Activated CD4-positive, alpha-beta memory T cell treated with anti-CD3 and anti-CD28 coated beads, Interleukin-2, amount 10 ng/mL, durations not matched to agents 7 days and 5 days (primary cell): ENCODE data around the gene NKG7. TPM values are rescaled to one million over a fixed set of nuclear protein-coding genes. Genes with fewer than 3 reads are reported as not detected.
"Not testable (repeated sequence)": the region's sequence is repeated elsewhere in the genome, so short reads cannot be mapped to it uniquely, and the experiment has no call there.

Source experiments
- CTCF ChIA-PET: fragments of 350-600 bp; sonication (Branson Sonifier 250); formaldehyde crosslinking; loops from one replicate; lab custom pipeline; 2021; ENCODE audit warnings: antibody characterized with exemption, inconsistent platforms; lab: Charles Lee
- POLR2A ChIA-PET: fragments of 350-600 bp; sonication (Branson Sonifier 250); formaldehyde crosslinking; loops from one replicate; lab custom pipeline; 2021; ENCODE audit warnings: antibody characterized with exemption; lab: Charles Lee
- DNase-seq: peaks from one replicate; pipeline ENCODE4 v3.0.0-alpha.2; 2020
- H3K27ac Mint-ChIP-seq: one replicate; pipeline ENCODE4 v1.8.0; 2021; ENCODE audit warnings: mild to moderate bottlenecking, mixed read lengths
- H3K27me3 Mint-ChIP-seq: one replicate; pipeline ENCODE4 v1.8.0; 2021; ENCODE audit warnings: mixed read lengths
- H3K36me3 Mint-ChIP-seq: one replicate; pipeline ENCODE4 v1.8.0; 2021; ENCODE audit warnings: low read depth, mixed read lengths
- H3K4me1 Mint-ChIP-seq: one replicate; pipeline ENCODE4 v1.8.0; 2021; ENCODE audit warnings: mixed read lengths
- H3K4me3 Mint-ChIP-seq: one replicate; pipeline ENCODE4 v1.8.0; 2021; ENCODE audit warnings: mild to moderate bottlenecking, mixed read lengths
- H3K9me3 Mint-ChIP-seq: one replicate; pipeline ENCODE4 v1.8.0; 2021; ENCODE audit warnings: mixed read lengths
- total RNA-seq, 2 experiments: library from RNA; stranded (reverse); gene quantifications; one replicate each; pipeline ENCODE4 v1.2.3, GENCODE V29; 2021

NKG7 gene
- total RNA-seq, 2 experiments from 2014 or later: 417 to 428 TPM

DNA sequence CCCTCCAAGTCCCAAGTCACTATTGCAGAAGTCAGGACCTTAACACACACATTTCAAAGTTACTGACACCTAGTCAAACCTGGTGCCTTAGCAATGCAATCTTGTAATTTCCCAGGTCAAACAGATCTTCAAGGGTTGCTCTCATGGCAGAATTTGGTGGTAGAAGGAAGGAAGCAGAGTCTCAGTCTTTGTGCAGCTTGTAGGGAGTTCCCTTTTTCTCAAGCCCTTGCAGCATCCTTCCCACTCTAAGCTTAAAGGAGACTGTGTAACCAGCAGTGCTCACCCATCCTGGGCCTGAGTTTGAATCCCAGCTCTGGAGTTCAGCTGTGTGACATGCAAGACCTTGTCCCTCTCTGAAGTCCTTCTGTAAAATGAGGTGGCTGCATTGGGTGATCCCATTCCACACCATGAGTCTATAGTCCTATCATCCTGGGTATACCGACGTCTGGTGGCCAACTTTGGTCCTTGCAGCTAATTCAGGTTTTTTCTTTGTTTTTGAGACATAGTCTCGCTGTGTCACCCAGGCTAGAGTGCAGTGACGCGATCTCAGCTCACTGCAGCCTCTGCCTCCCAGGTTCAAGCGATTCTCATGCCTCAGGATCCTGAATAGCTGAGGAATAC lies 35.2 kb upstream of the NKG7 start:
- Mint-ChIP-seq H3K27me3 (no peaks in the 10 kb centered on the region), H3K27ac (no peak overlapping the region), H3K4me1 (peaks cover 8% of the 10 kb centered on the region), H3K4me3 (no peak overlapping the region), H3K36me3 (peaks cover 16% of the 10 kb centered on the region), H3K9me3 (peaks cover 9% of the 10 kb centered on the region)
- POLR2A ChIA-PET: interaction anchor here (1.2 to 1.5 kb wide), 3 partner anchors 40 to 68 kb away, joined by 3 to 4 read pairs (median 4); no protein-coding TSS in a partner anchor
- DNase-seq: peak; percentile 51
- CTCF ChIA-PET: interaction anchor here (0.6 to 2.3 kb wide), 18 partner anchors 8 to 250 kb away, joined by 3 to 15 read pairs (median 3); partner anchors contain the start of genes SIGLEC10 and VSIG10L

DNA sequence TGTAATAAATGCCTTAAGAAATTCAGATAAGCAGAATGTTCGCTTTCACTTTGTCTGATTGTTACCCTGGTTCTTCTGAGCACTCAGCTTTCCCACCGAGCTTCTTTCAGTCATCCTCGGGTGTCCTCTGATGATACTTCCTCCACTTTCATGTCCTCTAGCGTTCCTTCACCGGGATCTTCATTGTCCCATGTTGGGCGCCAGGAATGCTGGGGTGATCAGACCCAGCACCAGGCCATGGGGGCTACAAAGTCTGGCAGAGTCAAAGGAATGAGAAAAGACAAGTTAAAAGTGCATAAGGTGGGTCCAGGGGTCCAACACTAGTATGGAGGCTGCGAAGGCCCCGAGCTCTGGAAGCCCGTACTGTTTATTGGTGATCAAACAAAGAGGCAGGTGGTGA lies 29.7 kb upstream of the NKG7 start:
- Mint-ChIP-seq H3K4me3 (no peak overlapping the region), H3K4me1 (peaks cover 15% of the 10 kb centered on the region), H3K9me3 (peaks cover 18% of the 10 kb centered on the region), H3K36me3 (peaks cover 29% of the 10 kb centered on the region), H3K27ac (no peak overlapping the region), H3K27me3 (no peaks in the 10 kb centered on the region)
- DNase-seq: no peak
- ChIA-PET CTCF (interaction anchor here (1.8 kb wide), 1 partner anchor 39 kb away, joined by 4 read pairs; no protein-coding TSS in a partner anchor), POLR2A (no interaction called here)

DNA sequence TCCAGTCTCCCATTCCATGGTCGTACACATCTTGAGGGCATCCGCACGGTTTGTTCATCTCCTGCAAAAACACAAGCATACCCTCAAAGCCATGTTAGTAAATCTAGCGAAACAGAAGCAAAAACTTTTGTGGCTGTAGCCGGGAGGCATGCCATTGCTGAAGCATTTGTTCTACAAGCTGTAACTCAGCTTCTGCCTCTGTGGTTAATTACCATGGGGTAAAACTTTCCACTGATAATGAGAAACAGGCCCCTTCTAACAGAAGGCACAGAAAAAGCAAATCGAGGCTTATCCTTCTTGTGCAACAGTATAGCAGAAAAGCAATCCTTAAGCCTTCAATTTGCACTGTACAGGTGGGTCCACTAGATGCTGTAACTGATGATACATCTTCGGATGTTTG lies 27.5 kb upstream of the NKG7 start:
- POLR2A ChIA-PET, DNase-seq, H3K27ac Mint-ChIP-seq, H3K27me3 Mint-ChIP-seq, H3K4me3 Mint-ChIP-seq: not testable (repeated sequence)
- peaks cover 30% of the 10 kb centered on the region for H3K36me3 Mint-ChIP-seq
- peaks cover 18% of the 10 kb centered on the region for H3K9me3 Mint-ChIP-seq
- CTCF ChIA-PET: interaction anchor here (0.6 kb wide), 1 partner anchor 8 kb away, joined by 4 read pairs; no protein-coding TSS in a partner anchor
- peaks cover 31% of the 10 kb centered on the region for H3K4me1 Mint-ChIP-seq

DNA sequence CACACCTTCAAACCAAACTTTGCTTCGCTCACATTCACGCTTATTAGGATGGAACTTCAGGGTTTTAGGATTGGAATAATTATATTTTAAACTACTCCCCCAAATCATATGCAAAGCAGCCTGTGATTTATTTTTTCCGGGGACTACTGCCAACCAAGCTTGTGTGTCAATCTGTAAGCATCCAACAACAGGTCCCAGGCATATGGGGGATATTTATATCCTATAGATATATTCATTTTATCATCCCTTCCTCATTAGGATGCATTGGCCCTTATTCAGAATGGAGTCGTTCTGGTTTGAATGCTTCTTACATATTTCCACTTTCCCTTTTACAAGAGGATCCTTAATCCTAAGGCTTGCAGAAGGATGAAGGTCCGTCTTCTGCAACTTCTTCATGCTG lies 26.8 kb upstream of the NKG7 start:
- H3K4me1 Mint-ChIP-seq: peaks cover 35% of the 10 kb centered on the region
- H3K9me3 Mint-ChIP-seq: peaks cover 18% of the 10 kb centered on the region
- H3K36me3 Mint-ChIP-seq: peaks cover 32% of the 10 kb centered on the region
- DNase-seq: no peak
- no peak overlapping the region for H3K4me3 Mint-ChIP-seq
- no peaks in the 10 kb centered on the region for H3K27me3 Mint-ChIP-seq
- CTCF ChIA-PET: interaction anchor here (0.6 to 3.2 kb wide), 7 partner anchors 8 to 42 kb away, joined by 3 to 11 read pairs (median 7); partner anchors contain the start of genes ETFB and SIGLEC10
- no peak overlapping the region for H3K27ac Mint-ChIP-seq
- POLR2A ChIA-PET: interaction anchor here (7.8 kb wide), 1 partner anchor 28 kb away, joined by 207 read pairs; the partner anchor contains the start of genes CLDND2 and NKG7

DNA sequence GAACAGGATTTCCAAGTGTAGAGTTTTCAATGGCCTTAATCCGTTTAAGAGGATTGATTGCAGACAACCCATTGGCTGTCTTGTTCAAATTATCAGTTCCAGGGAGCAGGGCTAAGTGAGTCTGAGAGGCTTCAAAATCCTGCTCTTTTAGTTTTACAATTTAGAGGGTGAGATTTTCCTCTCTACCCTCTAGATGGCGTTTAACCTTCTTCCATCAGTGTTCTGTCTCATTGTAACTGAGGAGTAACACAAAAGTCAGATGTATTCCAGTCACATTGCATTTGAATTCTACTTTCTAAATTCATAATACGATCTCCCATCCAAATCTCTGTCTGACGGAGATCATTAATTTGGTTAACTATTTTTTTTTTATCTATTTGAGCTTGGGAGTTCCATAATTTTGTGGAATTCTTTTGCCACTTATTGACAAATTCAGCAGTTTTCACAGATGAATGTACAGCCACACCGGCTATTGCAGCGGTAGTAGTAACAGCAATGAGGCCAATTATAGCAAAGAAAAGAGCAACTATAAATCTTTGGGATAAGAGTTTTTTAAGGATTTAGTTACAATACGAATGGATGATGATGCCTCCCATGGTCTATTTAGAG lies 25.7 kb upstream of the NKG7 start:
- POLR2A ChIA-PET: interaction anchor here (1.3 to 7.8 kb wide), 2 partner anchors 27 to 57 kb away, joined by 4 to 207 read pairs; partner anchors contain the start of genes CLDND2, NKG7 and VSIG10L
- DNase-seq: no peak
- peaks cover 12% of the 10 kb centered on the region for H3K9me3 Mint-ChIP-seq
- H3K27ac Mint-ChIP-seq: no peak overlapping the region
- H3K4me1 Mint-ChIP-seq: peaks cover 41% of the 10 kb centered on the region
- CTCF ChIA-PET: interaction anchor here (0.7 to 3.2 kb wide), 11 partner anchors 9 to 50 kb away, joined by 3 to 11 read pairs (median 4); partner anchors contain the start of genes ETFB and SIGLEC10
- H3K27me3 Mint-ChIP-seq: no peaks in the 10 kb centered on the region
- H3K4me3 Mint-ChIP-seq: no peak overlapping the region
- peaks cover 26% of the 10 kb centered on the region for H3K36me3 Mint-ChIP-seq

DNA sequence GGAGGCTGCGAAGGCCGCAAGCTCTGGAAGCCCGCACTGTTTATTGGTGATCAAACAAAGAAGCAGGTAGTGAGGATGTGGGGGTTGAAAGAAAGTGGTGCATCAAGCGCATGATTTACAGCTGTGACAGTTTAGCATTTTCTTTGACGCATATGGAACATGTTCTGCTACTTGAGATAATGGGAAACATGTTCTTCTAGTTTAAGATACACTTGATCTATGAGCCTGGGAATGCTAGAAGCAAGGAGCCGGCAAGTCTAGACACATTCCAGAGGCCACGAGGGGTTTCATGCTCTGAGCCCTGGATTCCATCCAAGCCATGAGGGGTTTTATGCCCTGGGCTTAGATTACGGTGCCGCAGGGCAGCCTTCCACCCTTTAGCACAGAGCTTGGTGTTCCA lies 25.0 kb upstream of the NKG7 start:
- not testable (repeated sequence) for H3K4me3 Mint-ChIP-seq, H3K9me3 Mint-ChIP-seq, DNase-seq, H3K27ac Mint-ChIP-seq, H3K27me3 Mint-ChIP-seq
- H3K36me3 Mint-ChIP-seq: peaks cover 18% of the 10 kb centered on the region
- ChIA-PET CTCF (interaction anchor here (0.8 to 3.2 kb wide), 8 partner anchors 10 to 58 kb away, joined by 3 to 11 read pairs (median 5); partner anchors contain the start of genes ETFB and SIGLEC10), POLR2A (interaction anchor here (1.3 to 7.8 kb wide), 3 partner anchors 27 to 56 kb away, joined by 3 to 207 read pairs (median 4); partner anchors contain the start of genes CLDND2, NKG7 and VSIG10L)
- H3K4me1 Mint-ChIP-seq: peaks cover 46% of the 10 kb centered on the region

DNA sequence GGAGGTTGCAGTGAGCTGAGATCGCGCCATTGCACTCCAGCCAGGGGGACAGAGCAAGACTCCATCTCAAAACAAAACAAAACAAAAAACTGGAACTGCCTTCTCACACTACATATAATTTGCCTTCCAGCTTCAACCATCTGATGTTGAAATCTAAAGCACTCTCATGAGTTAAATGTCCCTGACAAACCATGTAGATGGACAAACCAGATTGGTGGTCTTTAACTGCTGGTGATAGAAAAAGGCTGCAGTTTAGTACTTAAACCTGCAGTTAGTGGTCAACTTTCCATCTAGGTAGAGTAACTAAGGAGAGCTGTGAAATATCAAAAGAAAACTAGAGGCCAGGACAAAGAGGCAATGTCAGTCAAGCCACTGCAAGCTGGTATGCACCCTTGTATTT lies 23.7 kb upstream of the NKG7 start:
- Mint-ChIP-seq H3K27ac (peak overlapping the region; percentile 31), H3K4me3 (peak overlapping the region; percentile 86)
- CTCF ChIA-PET: interaction anchor here (0.7 to 3.2 kb wide), 15 partner anchors 11 to 1113 kb away, joined by 3 to 33 read pairs (median 8); partner anchors contain the start of genes CLDND2, ETFB, NKG7 and VSIG10L

DNA sequence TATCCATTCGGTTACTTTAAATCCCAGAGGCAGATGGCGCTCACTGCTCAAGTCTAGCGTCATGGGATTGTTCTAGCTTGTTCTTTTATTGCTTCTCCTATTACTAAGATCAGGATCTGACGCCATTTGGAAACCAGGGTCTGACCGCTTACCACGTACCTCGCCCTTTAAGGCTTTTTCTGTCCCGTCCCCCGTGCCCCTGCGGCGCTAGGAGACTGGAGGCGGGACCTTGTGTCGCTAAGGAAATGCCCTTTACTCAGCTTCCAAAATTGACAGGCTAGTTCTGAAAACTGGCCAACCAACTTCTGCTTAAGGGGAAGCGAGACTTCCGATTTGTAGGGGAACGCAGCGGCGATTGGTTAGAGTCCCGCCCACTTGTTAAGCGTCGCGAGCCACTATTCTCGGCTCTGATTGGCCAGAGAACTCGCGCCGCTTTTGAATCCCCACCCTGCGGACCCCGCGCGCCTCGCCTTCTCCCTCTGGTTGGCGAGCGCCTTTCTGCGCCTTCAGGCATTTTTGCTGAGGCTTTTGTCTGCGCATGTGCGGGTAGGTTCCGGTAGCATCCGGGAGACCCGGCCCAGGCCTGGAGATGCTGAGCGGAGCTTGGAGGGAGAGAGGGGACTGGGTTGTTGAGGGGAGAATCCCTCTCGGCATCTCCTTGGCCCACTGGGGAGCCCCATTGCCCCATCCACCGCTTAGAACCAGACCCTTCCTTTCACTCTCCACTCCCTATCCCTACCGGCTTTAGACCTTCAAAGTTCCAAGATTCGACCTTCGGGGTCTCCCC lies 21.8 kb upstream of the NKG7 start:
- POLR2A ChIA-PET: interaction anchor here (0.8 to 7.8 kb wide), 23 partner anchors 9 to 655 kb away, joined by 3 to 207 read pairs (median 8); partner anchors contain the start of genes CLDND2, ETFB, NKG7 and SIGLEC10
- DNase-seq: peak; percentile 98
- Mint-ChIP-seq H3K9me3 (no peaks in the 10 kb centered on the region), H3K4me1 (peaks cover 54% of the 10 kb centered on the region), H3K4me3 (peak overlapping the region; percentile 86), H3K36me3 (peaks cover 7% of the 10 kb centered on the region), H3K27me3 (no peaks in the 10 kb centered on the region), H3K27ac (peak overlapping the region; percentile 98)
- CTCF ChIA-PET: interaction anchor here (0.5 to 3.2 kb wide), 13 partner anchors 10 to 298 kb away, joined by 3 to 33 read pairs (median 6); partner anchors contain the start of genes CLDND2, NKG7, SIGLEC10 and VSIG10L

More for the DNA sequence above, 23.7 kb upstream of the NKG7 start:
- H3K36me3 Mint-ChIP-seq: peaks cover 9% of the 10 kb centered on the region
- H3K4me1 Mint-ChIP-seq: peaks cover 50% of the 10 kb centered on the region
- no peak for DNase-seq
- H3K27me3 Mint-ChIP-seq: no peaks in the 10 kb centered on the region
- H3K9me3 Mint-ChIP-seq: no peaks in the 10 kb centered on the region
- POLR2A ChIA-PET: interaction anchor here (1.2 to 7.8 kb wide), 10 partner anchors 19 to 143 kb away, joined by 3 to 207 read pairs (median 17); partner anchors contain the start of genes CLDND2, ETFB, NKG7 and SIGLEC10

DNA sequence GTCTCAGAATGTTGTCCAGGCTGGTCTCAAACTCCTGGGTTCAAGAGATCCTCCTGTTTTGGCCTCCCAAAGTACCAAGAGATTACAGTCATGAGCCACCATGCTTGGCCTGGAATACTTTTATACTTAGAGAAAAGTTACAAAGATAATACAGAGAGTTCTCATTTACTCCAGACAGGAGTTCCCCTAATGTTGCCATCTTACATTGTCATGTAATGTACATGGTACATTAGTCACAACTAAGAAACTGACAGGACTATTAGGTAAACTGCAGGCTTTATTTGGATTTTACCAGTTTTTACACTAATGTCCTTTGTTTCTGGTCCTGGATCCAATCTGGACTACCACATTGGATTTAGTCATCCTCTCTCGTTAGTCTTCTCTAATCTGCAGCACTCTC lies 20.2 kb upstream of the NKG7 start:
- ChIA-PET POLR2A (interaction anchor here (3.3 to 7.8 kb wide), 2 partner anchors 11 to 22 kb away, joined by 19 to 207 read pairs; partner anchors contain the start of genes CLDND2 and NKG7), CTCF (interaction anchor here (0.7 kb wide), 1 partner anchor 385 kb away, joined by 3 read pairs; no protein-coding TSS in a partner anchor)
- no peak for DNase-seq
- Mint-ChIP-seq H3K4me3 (peak overlapping the region; percentile 25), H3K27ac (peak overlapping the region; percentile 77), H3K4me1 (peaks cover 53% of the 10 kb centered on the region), H3K27me3 (no peaks in the 10 kb centered on the region), H3K9me3 (no peaks in the 10 kb centered on the region), H3K36me3 (peaks cover 7% of the 10 kb centered on the region)

DNA sequence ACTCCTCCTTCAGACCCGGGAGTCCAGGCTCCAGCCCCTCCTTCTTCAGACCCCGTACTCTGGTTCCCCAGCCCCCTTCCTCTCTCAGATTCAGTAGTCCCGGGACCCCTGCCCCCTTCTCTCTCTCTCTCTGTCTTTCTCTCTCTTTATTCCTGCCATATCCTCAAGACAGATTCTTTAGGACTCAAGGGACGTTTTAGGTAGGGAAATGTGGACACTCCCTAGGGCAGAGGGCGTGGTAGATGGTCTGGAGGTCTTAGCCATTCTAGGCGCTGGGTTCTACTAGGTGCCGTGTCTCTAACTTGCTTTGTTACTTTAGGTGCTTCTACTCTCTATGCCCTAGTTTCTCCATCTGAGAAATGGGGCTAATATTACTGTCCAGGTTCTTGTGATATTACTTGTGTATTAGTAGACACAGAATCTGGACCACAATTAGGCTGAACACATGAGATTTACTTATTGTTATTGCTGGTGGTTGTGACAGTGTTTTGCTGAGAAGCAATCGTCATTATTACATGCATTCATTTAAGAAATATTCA lies 18.7 kb upstream of the NKG7 start:
- Mint-ChIP-seq H3K27ac (peak overlapping the region; percentile 14), H3K27me3 (no peaks in the 10 kb centered on the region), H3K4me1 (peaks cover 54% of the 10 kb centered on the region), H3K4me3 (no peak overlapping the region), H3K36me3 (peaks cover 7% of the 10 kb centered on the region), H3K9me3 (no peaks in the 10 kb centered on the region)
- ChIA-PET CTCF (interaction anchor here (1.0 to 2.0 kb wide), 2 partner anchors 10 to 51 kb away, joined by 3 to 7 read pairs; no protein-coding TSS in a partner anchor), POLR2A (interaction anchor here (7.8 kb wide), 1 partner anchor 20 kb away, joined by 207 read pairs; the partner anchor contains the start of genes CLDND2 and NKG7)
- no peak for DNase-seq

DNA sequence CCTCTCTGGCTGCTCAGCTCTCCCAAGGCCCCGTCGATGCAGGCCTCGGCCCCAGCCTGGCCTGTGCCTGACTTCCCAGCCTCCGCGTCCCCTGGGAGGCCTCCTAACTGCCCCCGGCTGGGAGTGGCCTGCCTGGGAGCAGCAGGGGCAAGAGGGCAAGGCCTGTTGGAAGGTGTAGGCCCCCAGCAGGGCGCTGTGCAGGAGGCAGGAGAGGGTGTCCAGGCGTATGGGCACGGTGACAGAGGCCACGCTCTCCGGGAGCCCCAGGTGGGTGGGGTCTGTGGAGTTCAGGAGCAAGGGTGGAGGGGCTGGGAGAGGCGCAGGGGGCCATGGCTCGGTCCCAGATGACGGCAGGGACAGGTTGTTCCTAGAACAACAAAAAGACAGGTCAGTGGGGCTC lies 16.7 kb upstream of the NKG7 start:
- DNase-seq: no peak
- H3K4me3 Mint-ChIP-seq: no peak overlapping the region
- H3K36me3 Mint-ChIP-seq: no peaks in the 10 kb centered on the region
- H3K4me1 Mint-ChIP-seq: peaks cover 41% of the 10 kb centered on the region
- ChIA-PET CTCF (interaction anchor here (2.0 kb wide), 1 partner anchor 8 kb away, joined by 7 read pairs; no protein-coding TSS in a partner anchor), POLR2A (no interaction called here)
- no peak overlapping the region for H3K27ac Mint-ChIP-seq
- no peaks in the 10 kb centered on the region for H3K27me3 Mint-ChIP-seq
- H3K9me3 Mint-ChIP-seq: no peaks in the 10 kb centered on the region
